Parathyroid adenoma (tissue), 2 donors: ENCODE measurements around the gene ADCY3.

Experiments used
- H2AFZ ChIP-seq: fragments of 300-600 bp; sonication (generic); one replicate; pipeline ENCODE4 v1.7.0; 2017; ENCODE audit warnings: antibody characterized with exemption, mild to moderate bottlenecking
- H3K27ac ChIP-seq: fragments of 300-600 bp; sonication (generic); one replicate; pipeline ENCODE4 v1.7.0; 2017
- H3K27me3 ChIP-seq: fragments of 300-600 bp; sonication (generic); one replicate; pipeline ENCODE4 v1.7.0; 2017; ENCODE audit warnings: low read length; ENCODE audit not compliant: control insufficient read depth, insufficient read depth
- H3K36me3 ChIP-seq: fragments of 300-600 bp; sonication (generic); one replicate; pipeline ENCODE4 v1.7.0; 2017; ENCODE audit warnings: low read length; ENCODE audit not compliant: control insufficient read depth, insufficient read depth
- H3K4me1 ChIP-seq: fragments of 300-600 bp; sonication (generic); one replicate; pipeline ENCODE4 v1.7.0; 2017; ENCODE audit warnings: control low read depth
- H3K4me2 ChIP-seq: fragments of 300-600 bp; sonication (generic); one replicate; pipeline ENCODE4 v1.7.0; 2017; ENCODE audit warnings: low read length
- H3K4me3 ChIP-seq: fragments of 300-600 bp; sonication (generic); one replicate; pipeline ENCODE4 v1.7.0; 2017; ENCODE audit warnings: low read depth, low read length
- H3K79me2 ChIP-seq: fragments of 300-600 bp; sonication (generic); one replicate; pipeline ENCODE4 v1.7.0; 2017; ENCODE audit warnings: control low read depth
- H3K9ac ChIP-seq: fragments of 300-600 bp; sonication (generic); one replicate; pipeline ENCODE4 v1.7.0; 2017; ENCODE audit warnings: mild to moderate bottlenecking
- H3K9me3 ChIP-seq: fragments of 300-600 bp; sonication (generic); one replicate; pipeline ENCODE4 v1.7.0; 2017; ENCODE audit warnings: low read length; ENCODE audit not compliant: control insufficient read depth
- CTCF ChIP-seq: fragments of 300-600 bp; sonication (generic); IDR thresholded peaks from one replicate; pipeline ENCODE4 v1.7.0; 2017; ENCODE audit warnings: antibody characterized with exemption, mild to moderate bottlenecking
- donor health status: primary hyperparathyroidism.

ADCY3 gene

GRCh38 chr2:24875901-24876300, 44.1 kb downstream of the ADCY3 start:
- H2AFZ ChIP-seq, result no peak overlapping the region
- H3K27me3 ChIP-seq, result no peaks in the 10 kb centered on the region
- H3K4me3 ChIP-seq, result no peak overlapping the region
- H3K27ac ChIP-seq, result no peak overlapping the region
- H3K79me2 ChIP-seq, result no peaks in the 10 kb centered on the region
- H3K4me2 ChIP-seq, result no peak overlapping the region
- H3K9ac ChIP-seq, result no peak overlapping the region
- no peak for TF ChIP-seq CTCF
- no peaks in the 10 kb centered on the region for H3K36me3 ChIP-seq
- H3K4me1 ChIP-seq, result peaks cover 11% of the 10 kb centered on the region
- no peaks in the 10 kb centered on the region for H3K9me3 ChIP-seq

GRCh38 chr2:24875272-24875671, 44.8 kb downstream of the ADCY3 start:
- no peak for TF ChIP-seq CTCF
- Histone ChIP-seq H3K4me1 (peaks cover 11% of the 10 kb centered on the region), H2AFZ (no peak overlapping the region), H3K27me3 (no peaks in the 10 kb centered on the region), H3K9ac (no peak overlapping the region), H3K4me2 (no peak overlapping the region), H3K27ac (no peak overlapping the region), H3K36me3 (no peaks in the 10 kb centered on the region), H3K4me3 (no peak overlapping the region), H3K9me3 (no peaks in the 10 kb centered on the region), H3K79me2 (no peaks in the 10 kb centered on the region)

DNA sequence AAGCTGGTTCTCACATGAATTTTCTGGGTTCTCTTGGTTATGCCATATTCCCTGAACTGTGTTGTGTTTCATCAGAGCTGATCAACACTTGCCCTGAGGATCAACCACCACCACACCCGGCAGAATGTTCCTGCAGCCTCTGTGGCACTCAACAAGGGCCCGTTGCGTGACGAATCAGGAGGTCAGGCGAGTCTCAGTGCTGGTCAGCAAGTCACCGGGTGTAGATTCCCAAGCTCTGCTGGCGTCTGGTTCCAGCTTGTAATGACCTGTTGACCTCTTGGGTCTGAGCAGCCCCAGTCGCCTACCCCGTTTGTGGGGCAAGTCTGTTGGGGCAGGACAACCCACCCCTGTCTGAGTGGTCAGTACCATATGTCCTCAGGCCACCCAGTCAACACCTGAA, 46.0 kb downstream of the ADCY3 start:
- H3K27ac ChIP-seq, result peak overlapping the region; percentile 22
- TF ChIP-seq CTCF, result no peak
- H3K4me2 ChIP-seq, result no peak overlapping the region

DNA sequence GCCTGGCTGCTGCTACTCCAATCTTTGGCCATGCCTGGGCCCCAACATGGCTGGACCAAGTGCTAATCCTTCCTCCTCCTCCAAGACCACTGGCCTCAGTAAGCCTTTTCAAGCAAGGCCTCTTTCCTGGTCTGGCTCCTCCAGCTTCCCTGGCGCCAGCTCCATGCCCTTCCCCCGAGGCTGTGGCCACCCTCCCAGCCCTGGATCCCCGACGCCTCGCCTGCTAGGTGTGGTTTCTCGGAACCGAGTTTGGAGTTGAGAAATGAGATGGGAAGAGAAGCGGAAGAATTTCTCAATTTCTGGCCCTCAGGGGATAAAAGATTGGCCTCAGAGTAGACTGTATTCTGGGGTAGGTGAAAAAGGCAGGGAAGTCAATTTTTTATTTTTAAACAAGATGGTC, 46.4 kb downstream of the ADCY3 start:
- Histone ChIP-seq H3K4me1 (peaks cover 11% of the 10 kb centered on the region), H3K9me3 (no peaks in the 10 kb centered on the region), H2AFZ (no peak overlapping the region), H3K27ac (peak overlapping the region; percentile 42), H3K36me3 (no peaks in the 10 kb centered on the region), H3K27me3 (no peaks in the 10 kb centered on the region), H3K79me2 (no peaks in the 10 kb centered on the region), H3K4me2 (no peak overlapping the region), H3K4me3 (no peak overlapping the region), H3K9ac (no peak overlapping the region)
- no peak for TF ChIP-seq CTCF

More for the DNA sequence above, 46.0 kb downstream of the ADCY3 start:
- Histone ChIP-seq H3K9me3 (no peaks in the 10 kb centered on the region), H3K9ac (no peak overlapping the region), H3K36me3 (no peaks in the 10 kb centered on the region), H3K4me3 (no peak overlapping the region), H3K4me1 (peaks cover 11% of the 10 kb centered on the region), H2AFZ (no peak overlapping the region), H3K79me2 (no peaks in the 10 kb centered on the region), H3K27me3 (no peaks in the 10 kb centered on the region)

DNA sequence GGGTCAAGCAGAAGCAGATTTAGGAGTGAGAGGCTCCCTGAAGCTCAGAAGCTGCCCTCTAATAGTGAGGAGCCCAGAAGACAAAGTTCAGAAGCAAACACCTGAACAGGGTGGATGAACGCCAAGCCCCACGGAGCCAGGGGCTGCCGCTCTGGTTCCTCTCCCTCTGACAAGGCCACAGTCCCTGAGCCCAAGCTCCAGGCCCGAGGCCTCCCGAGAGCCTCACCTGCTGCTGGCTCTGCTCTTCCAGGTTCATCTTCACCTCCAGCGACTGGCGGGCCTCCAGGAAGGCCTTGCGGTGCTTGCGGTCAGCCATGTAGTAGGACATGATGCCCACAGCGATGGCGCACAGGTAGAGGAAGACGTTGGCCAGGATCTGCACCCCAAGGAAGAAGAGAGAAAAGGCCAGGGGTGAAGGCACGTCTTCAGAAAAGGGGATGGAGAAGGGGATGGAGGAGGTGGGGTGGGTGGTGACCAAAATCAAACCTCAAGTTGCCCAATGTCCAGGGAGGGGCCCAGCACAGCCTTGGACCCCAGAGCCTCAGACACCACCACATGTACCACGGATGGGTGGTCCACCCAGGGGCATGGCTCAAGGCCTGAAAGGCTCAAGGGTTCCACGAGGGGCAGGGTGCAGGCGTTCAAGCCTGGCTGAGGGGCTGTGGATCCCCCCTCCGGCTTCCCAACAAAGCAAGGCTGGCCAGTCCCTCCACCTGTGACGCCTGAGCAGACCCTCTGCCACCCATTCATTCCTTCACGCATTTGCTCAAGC, 47.5 kb downstream of the ADCY3 start:
- H3K9ac ChIP-seq, result no peak overlapping the region
- peak overlapping the region; percentile 78 for H2AFZ ChIP-seq

More for the DNA sequence above, 47.5 kb downstream of the ADCY3 start:
- H3K27me3 ChIP-seq, result no peaks in the 10 kb centered on the region
- TF ChIP-seq CTCF, result no peak
- no peaks in the 10 kb centered on the region for H3K36me3 ChIP-seq
- no peak overlapping the region for H3K4me3 ChIP-seq
- H3K79me2 ChIP-seq, result no peaks in the 10 kb centered on the region
- H3K27ac ChIP-seq, result peak overlapping the region; percentile 59
- peaks cover 11% of the 10 kb centered on the region for H3K4me1 ChIP-seq
- H3K4me2 ChIP-seq, result no peak overlapping the region
- H3K9me3 ChIP-seq, result no peaks in the 10 kb centered on the region
